Neural cell (in vitro differentiated cells): ENCODE measurements around the gene SERPINI1. TPM values are rescaled to one million over a fixed set of nuclear protein-coding genes. Genes with fewer than 3 reads are reported as not detected.

Experiments used
- H2AFZ ChIP-seq: fragments of 200-600, 300-800 bp; sonication (generic), shearing (Covaris generic); 2 replicates; pipeline ENCODE4 v1.6.0; 2014; ENCODE audit warnings: low read depth, mild to moderate bottlenecking, antibody characterized with exemption, low read length, moderate library complexity
- H3F3A ChIP-seq: fragments of 200-600 bp; shearing (Covaris generic); 2 replicates; pipeline ENCODE4 v1.6.1; 2016; ENCODE audit warnings: mild to moderate bottlenecking, moderate library complexity, mixed read lengths, antibody characterized with exemption, low read length; ENCODE audit not compliant: insufficient read depth, poor library complexity, severe bottlenecking
- H3K27ac ChIP-seq: fragments of 200-600, 300-800 bp; sonication (generic), shearing (Covaris generic); 2 replicates; pipeline ENCODE4 v1.5.1; 2014; ENCODE audit warnings: mild to moderate bottlenecking, low read length, moderate library complexity
- H3K27me3 ChIP-seq: fragments of 300-800, 200-600 bp; sonication (generic), shearing (Covaris generic); 2 replicates; pipeline ENCODE4 v1.6.0; 2014; ENCODE audit warnings: mild to moderate bottlenecking, low read depth, low read length, moderate library complexity; ENCODE audit not compliant: insufficient read depth
- H3K36me3 ChIP-seq: fragments of 300-800, 200-600 bp; sonication (generic), shearing (Covaris generic); 2 replicates; pipeline ENCODE4 v1.5.1; 2014; ENCODE audit warnings: mild to moderate bottlenecking, antibody characterized with exemption, low read length, moderate library complexity; ENCODE audit not compliant: insufficient read depth
- H3K4me2 ChIP-seq: fragments of 300-800, 200-600 bp; sonication (generic), shearing (Covaris generic); 2 replicates; pipeline ENCODE4 v1.6.0; 2014; ENCODE audit warnings: mild to moderate bottlenecking, low read length
- H3K4me3 ChIP-seq: fragments of 300-800, 200-600 bp; sonication (generic), shearing (Covaris generic); 2 replicates; pipeline ENCODE4 v1.5.1; 2014; ENCODE audit warnings: mild to moderate bottlenecking, low read length, moderate library complexity
- H3K79me2 ChIP-seq: fragments of 200-600 bp; shearing (Covaris generic); replicated peaks from 2 replicates; pipeline ENCODE4 v1.6.0; 2014; ENCODE audit warnings: mild to moderate bottlenecking, low read length, moderate library complexity; ENCODE audit not compliant: insufficient read depth
- H3K9ac ChIP-seq: fragments of 300-800, 200-600 bp; sonication (generic), shearing (Covaris generic); 2 replicates; pipeline ENCODE4 v1.6.1; 2016; ENCODE audit warnings: mild to moderate bottlenecking, low read length, mixed read lengths
- H3K9me2 ChIP-seq: fragments of 200-600 bp; shearing (Covaris generic); 2 replicates; pipeline ENCODE4 v1.6.1; 2016; ENCODE audit warnings: mild to moderate bottlenecking, low read length, mixed read lengths; ENCODE audit not compliant: insufficient read depth
- H3K9me3 ChIP-seq: fragments of 200-600, 300-800 bp; sonication (generic), shearing (Covaris generic); 2 replicates; pipeline ENCODE4 v1.6.1; 2016; ENCODE audit warnings: mild to moderate bottlenecking, mixed run types, low read length, moderate library complexity, mixed read lengths
- H4K20me1 ChIP-seq: fragments of 200-600 bp; shearing (Covaris generic); 2 replicates; pipeline ENCODE4 v1.6.1; 2016; ENCODE audit warnings: mild to moderate bottlenecking, mixed run types; ENCODE audit not compliant: insufficient read depth
- CTCF ChIP-seq: fragments of 450-650 bp; IDR thresholded peaks from 2 replicates; pipeline ENCODE4 v1.5.1; 2014; ENCODE audit warnings: antibody characterized with exemption, mild to moderate bottlenecking, moderate library complexity; ENCODE audit not compliant: poor library complexity, severe bottlenecking
- EP300 ChIP-seq: fragments of 450-650 bp; conservative IDR thresholded peaks from 2 replicates; pipeline ENCODE4 v1.6.1; 2014; ENCODE audit warnings: antibody characterized with exemption, mild to moderate bottlenecking, moderate library complexity; ENCODE audit not compliant: poor library complexity, severe bottlenecking
- EZH2 ChIP-seq: fragments of 200-600, 300-800 bp; shearing (Covaris generic), sonication (generic); IDR thresholded peaks from 2 replicates; pipeline ENCODE4 v1.6.1; 2014; ENCODE audit warnings: antibody characterized with exemption, low read length, borderline replicate concordance, mild to moderate bottlenecking; ENCODE audit not compliant: insufficient read depth, poor library complexity, severe bottlenecking
- MXI1 ChIP-seq: fragments of 450-650 bp; conservative IDR thresholded peaks from 2 replicates; pipeline ENCODE4 v1.6.1; 2014; ENCODE audit warnings: antibody characterized with exemption, mild to moderate bottlenecking; ENCODE audit not compliant: poor library complexity, severe bottlenecking
- POLR2AphosphoS5 ChIP-seq: IDR thresholded peaks from 2 replicates; pipeline ENCODE4 v1.6.1; 2012
- RAD21 ChIP-seq: fragments of 450-650 bp; conservative IDR thresholded peaks from 2 replicates; pipeline ENCODE4 v1.6.1; 2014; ENCODE audit warnings: antibody characterized with exemption, mild to moderate bottlenecking, moderate library complexity
- REST ChIP-seq: IDR thresholded peaks from 2 replicates; pipeline ENCODE4 v1.6.1; 2012; ENCODE audit warnings: borderline replicate concordance
- SMC3 ChIP-seq: fragments of 450-650 bp; conservative IDR thresholded peaks from 2 replicates; pipeline ENCODE4 v1.6.1; 2014; ENCODE audit warnings: antibody characterized with exemption, mild to moderate bottlenecking, moderate library complexity; ENCODE audit not compliant: poor library complexity
- TAF1 ChIP-seq: IDR thresholded peaks from 2 replicates; pipeline ENCODE4 v1.6.1; 2012; ENCODE audit warnings: low read depth
- polyA plus RNA-seq: library from polyadenylated mRNA; depleted of rRNA; stranded (reverse); fragments of >200 nt; gene quantifications from 2 replicates; pipeline ENCODE4 v1.2.3, GENCODE V29; 2014
- small RNA-seq, 3 experiments: library from RNA; depleted of rRNA; stranded (forward); fragments of <200 nt; gene quantifications; one replicate each; pipeline ENCODE3, GENCODE V24; 2012

Gene SERPINI1
- polyA plus RNA-seq, 1 donor from 2014 or later: 150 TPM

DNA sequence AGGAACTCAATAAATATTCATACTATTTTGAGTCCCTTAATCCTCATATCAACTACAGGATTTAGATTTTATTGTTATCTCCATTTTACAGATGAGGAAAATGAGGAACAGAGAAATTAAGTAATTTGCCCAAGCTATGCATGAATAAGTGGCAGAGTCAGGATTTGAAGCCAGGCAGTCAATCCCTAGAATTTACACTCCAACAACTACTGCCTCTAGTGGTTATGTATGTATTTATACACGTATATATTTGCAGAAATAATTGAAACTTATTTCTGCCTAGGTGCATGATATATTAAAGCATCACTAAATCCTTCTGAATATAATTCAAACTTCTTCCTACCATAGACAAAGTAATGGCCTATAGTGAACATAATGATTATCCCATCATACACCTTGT, 137.4 kb downstream of the SERPINI1 start:
- Histone ChIP-seq H3K27me3 (no peaks in the 10 kb centered on the region), H3K36me3 (no peaks in the 10 kb centered on the region), H2AFZ (no peak overlapping the region), H3K27ac (peak overlapping the region; percentile 48), H3F3A (no peaks in the 10 kb centered on the region), H3K9me2 (no peaks in the 10 kb centered on the region), H4K20me1 (no peaks in the 10 kb centered on the region), H3K79me2 (no peaks in the 10 kb centered on the region), H3K4me3 (no peak overlapping the region), H3K4me2 (no peak overlapping the region), H3K9me3 (no peaks in the 10 kb centered on the region), H3K9ac (no peak overlapping the region)
- TF ChIP-seq CTCF (peak; percentile 52), EP300 (no peak)

DNA sequence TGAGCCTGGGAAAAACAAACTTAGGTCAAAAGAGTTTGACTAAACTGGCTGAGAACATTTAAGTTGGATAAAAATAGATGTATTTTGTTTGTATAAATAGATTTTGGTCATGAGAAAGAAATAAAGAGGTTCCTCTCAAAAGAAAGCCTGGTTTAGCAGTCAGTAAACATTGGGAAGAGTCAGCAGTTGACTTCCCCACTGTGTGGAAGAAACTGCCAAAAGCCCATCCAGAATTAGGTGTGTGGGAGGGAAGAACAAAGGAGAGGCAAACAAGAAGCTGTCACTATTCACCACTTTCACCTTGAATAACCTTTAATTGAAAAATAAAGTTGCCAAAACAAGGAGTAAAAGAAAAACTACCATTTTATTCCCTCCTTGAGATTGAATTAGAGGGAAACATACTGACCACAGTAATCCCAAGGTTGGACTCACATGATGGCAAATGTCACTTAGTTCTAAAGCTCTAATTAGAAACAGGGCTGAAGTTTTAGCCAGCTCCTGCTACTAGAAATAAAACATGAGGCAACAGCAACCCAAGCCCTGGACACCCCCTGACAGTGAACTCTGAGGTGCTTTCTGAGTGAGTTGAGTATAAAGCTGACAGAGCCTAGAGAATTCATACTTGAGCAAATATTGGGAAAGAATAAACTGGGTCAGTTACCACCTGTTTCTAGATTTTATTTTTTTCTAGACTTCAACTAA, 139.3 kb downstream of the SERPINI1 start:
- Histone ChIP-seq H3K9ac (no peak overlapping the region), H3K4me3 (no peak overlapping the region), H3K27ac (no peak overlapping the region), H4K20me1 (no peaks in the 10 kb centered on the region), H3K79me2 (no peaks in the 10 kb centered on the region), H3K4me2 (no peak overlapping the region), H3F3A (no peaks in the 10 kb centered on the region), H3K36me3 (no peaks in the 10 kb centered on the region), H2AFZ (no peak overlapping the region), H3K27me3 (no peaks in the 10 kb centered on the region), H3K9me2 (no peaks in the 10 kb centered on the region), H3K9me3 (no peaks in the 10 kb centered on the region)
- no peak for TF ChIP-seq SMC3
- TF ChIP-seq RAD21: no peak
- no peak for TF ChIP-seq POLR2AphosphoS5
- no peak for TF ChIP-seq EP300
- no peak for TF ChIP-seq MXI1
- TF ChIP-seq TAF1: no peak
- no peak for TF ChIP-seq EZH2
- TF ChIP-seq CTCF: no peak
- TF ChIP-seq REST: no peak

Small RNAs within 50 kb of the gene (small RNA-seq; reads per million reads assigned to genes)
- 0 reads per million in 3 experiments for gene HMGN1P8

Other genes with a start within 250 kb of the SERPINI1 start
- gene WDR49, start 81.8 kb upstream of the SERPINI1 start, polyA plus RNA-seq: 0.56 and 1.1 TPM in 2 replicates
- 78.5 and 79.1 TPM in 2 replicates for gene PDCD10, start 829 bp upstream of the SERPINI1 start, polyA plus RNA-seq